A172 (cell line): Measurements from ENCODE around the gene DIAPH2. TPM values are rescaled to one million over a fixed set of nuclear protein-coding genes. Genes with fewer than 3 reads are reported as not detected.
"Not testable (repeated sequence)": the region's sequence is repeated elsewhere in the genome, so short reads cannot be mapped to it uniquely, and the experiment has no call there.

Experiments
- DNase-seq: peaks from one replicate; pipeline ENCODE4 v3.0.0-alpha.2; 2015; ENCODE audit warnings: low spot score
- total RNA-seq: library from RNA; depleted of rRNA; stranded (reverse); fragments of >200 nt; shearing (Covaris generic); gene quantifications from 2 replicates; pipeline ENCODE4 v1.2.3, GENCODE V29; 2014

DIAPH2 gene
- total RNA-seq, 1 experiment from 2014 or later: 4.7 TPM

- DNase-seq: no peak
Observed at GRCh38 chrX:97380200-97380599, 695.6 kb downstream of the DIAPH2 start.

- DNase-seq: no peak
Observed at GRCh38 chrX:97384685-97385084, 700.0 kb downstream of the DIAPH2 start.

DNA sequence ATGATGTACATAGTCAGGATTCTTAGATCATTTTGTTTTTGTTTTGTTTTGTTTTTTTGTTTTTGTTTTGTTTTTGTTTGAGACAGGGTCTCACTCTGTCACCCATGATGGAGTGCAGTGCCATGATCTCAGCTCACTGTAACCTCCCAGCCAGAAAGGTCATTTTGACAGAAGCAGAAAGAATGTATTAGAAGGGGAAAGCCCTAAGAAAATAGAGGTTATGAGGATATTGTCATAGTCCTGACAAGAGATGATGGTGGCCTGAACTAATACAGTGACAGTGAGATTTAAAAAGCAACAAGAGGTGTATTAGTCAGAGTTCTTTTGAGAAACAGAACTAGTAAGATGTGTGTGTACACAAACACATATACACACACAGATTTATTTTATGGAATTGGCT lies 702.4 kb downstream of the DIAPH2 start:
- DNase-seq: no peak

- DNase-seq: peak; percentile 48
Observed at GRCh38 chrX:97389761-97390192, 705.1 kb downstream of the DIAPH2 start.

GRCh38 chrX:97397371-97397770 lies 712.7 kb downstream of the DIAPH2 start:
- no peak for DNase-seq

DNA sequence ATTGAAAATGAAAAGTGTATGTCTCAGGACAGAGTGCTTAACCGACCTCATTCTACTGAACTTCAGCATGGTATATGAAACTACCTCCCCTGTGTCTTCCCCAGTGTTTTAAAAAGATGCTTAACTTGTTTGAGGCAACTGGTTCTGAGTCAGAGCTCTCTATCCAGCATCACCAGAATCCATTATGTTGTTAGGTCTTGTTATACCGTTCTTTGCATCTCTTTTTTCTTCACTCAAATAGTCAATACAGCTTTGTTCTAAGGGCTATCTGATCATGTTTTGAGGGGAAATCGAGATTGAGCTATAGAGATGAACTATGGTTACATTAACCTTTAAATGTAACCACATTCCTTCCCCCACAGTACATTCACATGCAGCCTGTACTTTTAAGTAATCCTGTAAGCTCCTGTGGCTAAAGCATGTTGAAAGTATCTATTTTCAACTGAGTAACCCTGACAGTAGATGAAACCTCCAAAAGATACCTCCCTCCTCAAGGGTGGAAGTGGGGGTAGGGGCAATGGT lies 713.4 kb downstream of the DIAPH2 start:
- no peak for DNase-seq

GRCh38 chrX:97399400-97399799 lies 714.8 kb downstream of the DIAPH2 start:
- DNase-seq: peak; percentile 25

DNA sequence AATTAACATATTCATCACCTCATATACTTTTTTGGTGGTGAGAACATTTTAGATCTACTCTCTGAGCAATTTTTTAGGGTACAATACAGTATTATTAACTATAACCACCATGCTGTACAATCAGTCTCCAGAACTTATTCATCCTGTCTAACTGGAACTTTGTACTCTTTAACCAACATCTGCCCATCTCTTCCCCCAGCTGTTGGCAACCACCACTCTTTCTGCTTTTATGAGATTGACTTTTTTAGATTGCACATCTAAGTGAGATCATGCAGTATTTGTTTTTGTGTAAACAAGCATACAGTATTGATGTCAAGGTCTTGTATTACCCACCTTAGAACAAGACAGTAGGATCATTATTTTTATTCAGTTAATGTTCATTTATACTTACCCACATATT lies 715.9 kb downstream of the DIAPH2 start:
- no peak for DNase-seq

DNA sequence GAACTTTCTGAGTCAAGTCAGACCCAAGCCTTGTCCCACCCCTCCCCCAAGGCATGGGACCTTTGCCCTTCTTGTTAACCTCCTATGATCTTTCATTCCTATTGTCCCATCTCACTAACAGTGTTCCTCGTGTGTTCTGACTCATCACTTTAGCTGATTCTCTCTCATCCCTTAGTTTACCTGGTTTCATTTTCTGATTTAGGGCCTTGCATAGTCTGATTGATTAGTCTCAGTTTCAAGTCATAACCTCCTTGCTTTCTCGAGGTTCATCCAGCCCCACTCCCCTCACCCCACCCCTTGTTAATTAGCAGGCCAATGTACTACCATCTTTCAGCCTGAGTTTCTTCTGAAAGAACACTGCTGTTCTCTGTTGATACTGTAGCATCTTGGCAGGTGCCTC lies 716.5 kb downstream of the DIAPH2 start:
- no peak for DNase-seq

- DNase-seq: no peak
Observed at GRCh38 chrX:97401586-97402136, 717.0 kb downstream of the DIAPH2 start.

GRCh38 chrX:97402333-97402732 lies 717.7 kb downstream of the DIAPH2 start:
- no peak for DNase-seq

GRCh38 chrX:97402903-97403302 lies 718.3 kb downstream of the DIAPH2 start:
- no peak for DNase-seq

DNA sequence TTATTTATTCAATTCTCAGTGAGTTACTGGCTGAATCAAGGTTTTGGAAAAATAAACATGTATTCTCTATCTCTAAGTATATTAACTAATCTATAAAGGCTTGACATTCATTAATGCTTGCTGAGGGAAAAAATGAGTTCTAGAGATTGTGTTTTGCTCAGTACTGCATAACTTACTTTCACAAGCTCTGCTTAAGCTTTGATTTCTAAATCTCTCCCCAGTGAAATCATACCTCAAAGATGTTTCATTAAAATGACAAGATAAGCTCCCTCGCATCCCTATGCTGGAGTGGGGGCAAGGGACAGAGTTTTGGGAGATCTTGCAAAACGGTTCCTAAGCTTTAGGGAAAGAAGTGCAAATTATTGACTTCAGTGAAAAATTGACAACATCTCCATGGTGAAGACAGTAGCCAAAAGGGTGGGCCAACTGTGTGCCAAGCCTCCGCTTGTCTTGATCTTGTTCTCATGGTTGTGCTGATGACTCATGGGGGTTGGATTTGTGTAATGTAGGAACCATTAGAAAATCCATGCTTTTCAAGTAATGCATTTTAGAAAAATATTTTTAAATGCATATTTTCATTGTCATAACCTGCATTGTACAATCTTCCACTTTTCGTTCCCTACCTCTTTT lies 720.5 kb downstream of the DIAPH2 start:
- no peak for DNase-seq

DNA sequence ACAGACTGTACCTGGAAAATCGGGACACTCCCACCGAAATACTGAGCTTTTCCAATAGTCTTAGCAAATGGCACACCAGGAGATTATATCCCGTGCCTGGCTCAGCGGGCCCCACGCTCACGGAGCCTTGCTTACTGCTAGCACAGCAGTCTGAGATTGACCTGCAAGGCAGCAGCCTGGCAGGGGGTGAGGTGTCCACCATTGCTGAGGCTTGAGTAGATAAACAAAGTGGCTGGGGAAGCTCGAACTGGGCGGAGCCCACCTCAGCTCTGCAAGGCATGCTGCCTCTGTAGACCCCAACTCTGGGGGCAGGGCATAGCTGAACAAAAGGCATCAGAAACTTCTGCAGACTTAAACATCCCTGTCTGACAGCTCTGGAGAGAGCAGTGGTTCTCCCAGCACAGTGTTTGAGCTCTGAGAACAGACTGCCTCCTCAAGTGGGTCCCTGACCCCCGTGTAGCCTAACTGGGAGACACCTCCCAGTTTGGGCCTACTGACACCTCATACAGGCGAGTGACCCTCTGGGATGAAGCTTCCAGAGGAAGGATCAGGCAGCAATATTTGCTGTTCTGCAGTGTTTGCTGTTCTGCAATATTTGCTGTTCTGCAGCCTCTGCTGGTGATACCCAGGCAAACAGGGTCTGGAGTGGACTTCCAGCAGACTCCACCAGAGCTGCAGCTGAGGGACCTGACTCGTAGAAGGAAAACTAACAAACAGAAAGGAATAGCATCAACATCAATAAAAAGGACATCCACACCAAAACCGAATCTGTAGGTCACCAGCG lies 725.2 kb downstream of the DIAPH2 start:
- DNase-seq: not testable (repeated sequence)

DNA sequence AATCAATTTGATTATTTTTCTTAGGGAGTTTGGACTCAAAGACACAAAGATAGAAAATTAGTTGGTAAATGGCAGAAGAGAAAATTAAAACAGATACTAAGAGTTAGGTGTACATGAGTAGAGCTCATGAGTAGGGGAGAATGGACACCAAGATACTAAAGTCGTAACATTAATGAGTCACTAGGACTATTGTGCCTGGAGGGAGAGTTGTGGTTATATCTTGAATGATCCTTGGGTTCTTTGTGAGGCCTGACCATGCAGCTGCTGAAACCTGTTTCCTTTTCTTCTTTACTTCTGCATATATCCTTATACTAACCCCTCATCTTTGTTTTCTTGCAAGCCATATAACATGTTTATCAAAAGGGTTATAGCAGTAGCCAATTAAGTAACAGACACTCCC lies 731.8 kb downstream of the DIAPH2 start:
- no peak for DNase-seq

GRCh38 chrX:97429101-97429500 lies 744.5 kb downstream of the DIAPH2 start:
- DNase-seq: no peak

GRCh38 chrX:97431281-97431680 lies 746.6 kb downstream of the DIAPH2 start:
- no peak for DNase-seq

- no peak for DNase-seq
Observed at GRCh38 chrX:97446298-97446882, 761.7 kb downstream of the DIAPH2 start.

GRCh38 chrX:97447306-97447705 lies 762.7 kb downstream of the DIAPH2 start:
- no peak for DNase-seq

DNA sequence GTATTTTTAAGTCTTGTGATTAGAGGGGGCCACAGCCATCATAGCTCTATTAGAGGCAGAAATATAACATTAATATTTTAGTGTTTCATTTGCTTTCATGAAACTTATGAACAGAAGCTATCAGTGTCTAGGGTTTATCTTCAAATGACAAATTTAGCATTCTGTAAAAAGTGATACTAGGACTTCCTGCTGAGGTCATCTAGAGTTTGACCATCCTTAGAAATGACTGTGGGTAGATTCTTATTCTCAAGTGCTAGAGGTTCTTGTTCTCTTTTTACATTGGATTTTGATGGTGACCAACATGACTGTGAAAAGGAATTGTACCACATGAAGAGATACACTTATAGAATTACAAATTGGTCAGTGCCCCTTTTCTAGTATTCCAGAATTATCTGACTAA lies 767.6 kb downstream of the DIAPH2 start:
- DNase-seq: no peak

DNA sequence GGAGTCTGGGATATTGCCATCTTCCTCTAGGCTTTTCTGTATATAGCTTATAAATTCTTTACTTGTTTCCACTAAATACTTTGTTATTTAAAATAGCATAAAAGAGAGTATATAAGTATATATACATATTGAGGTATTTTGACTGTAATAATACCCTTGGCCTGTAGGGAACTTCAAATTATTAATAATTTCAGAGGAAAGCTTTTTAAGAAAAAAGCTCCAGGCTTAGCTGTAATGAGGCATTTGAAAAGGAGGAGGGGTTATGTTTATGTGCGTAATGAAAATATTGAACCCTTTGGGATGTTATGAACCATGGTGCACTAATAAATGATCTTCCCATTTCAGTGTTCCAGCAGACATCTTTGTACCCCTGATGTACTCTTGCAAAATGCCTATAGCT lies 777.1 kb downstream of the DIAPH2 start:
- DNase-seq: no peak

GRCh38 chrX:97471071-97471470 lies 786.4 kb downstream of the DIAPH2 start:
- no peak for DNase-seq

GRCh38 chrX:97474933-97475332 lies 790.3 kb downstream of the DIAPH2 start:
- DNase-seq: no peak
